OCI-M2 (cell line): ENCODE measurements around the gene ATP10A.

Experiments used
- DNase-seq: peaks from one replicate; lab custom pipeline; 2025; ENCODE audit not compliant: unreplicated experiment; lab: John Stamatoyannopoulos, UW

ATP10A gene

DNA sequence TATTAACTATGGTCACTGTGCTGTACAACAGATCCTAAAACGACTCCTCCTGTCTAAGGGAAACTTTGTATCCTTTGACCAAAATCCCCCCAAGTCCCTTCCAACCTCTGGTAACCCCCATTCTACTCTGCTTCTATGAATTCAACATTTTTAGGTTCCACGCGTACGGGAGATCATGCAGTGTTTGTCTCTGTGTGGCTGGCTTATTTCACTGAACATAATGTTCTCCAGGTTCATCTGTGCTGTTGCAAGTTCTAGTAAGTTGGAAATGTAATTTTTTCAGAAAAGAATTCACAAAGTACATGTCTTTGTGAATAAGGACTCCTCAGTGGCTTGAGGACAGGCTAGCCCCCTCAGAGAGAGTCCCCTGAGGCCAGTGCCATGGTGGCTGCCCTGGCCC is 66.1 kb downstream of the ATP10A start:
- DNase-seq = no peak

DNA sequence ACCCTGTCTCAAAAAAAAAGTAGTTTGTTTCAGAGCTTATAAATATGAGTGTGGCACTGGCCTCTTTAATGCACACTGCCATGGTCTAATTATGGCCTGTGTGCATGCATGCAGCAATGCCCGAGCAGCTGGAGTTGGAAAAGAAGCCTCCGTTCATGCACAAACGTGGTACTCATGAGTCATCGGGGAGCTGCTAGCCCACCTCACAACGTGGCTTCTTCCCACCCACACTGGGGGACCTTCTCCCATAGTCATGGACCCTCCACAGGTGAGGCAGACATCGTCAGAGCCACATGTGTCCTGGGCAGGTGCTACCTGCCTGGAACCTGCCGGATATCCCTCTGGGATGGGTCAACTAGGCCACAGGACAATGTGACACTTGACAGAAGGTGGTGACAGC is 66.7 kb downstream of the ATP10A start:
- DNase-seq = no peak

DNA sequence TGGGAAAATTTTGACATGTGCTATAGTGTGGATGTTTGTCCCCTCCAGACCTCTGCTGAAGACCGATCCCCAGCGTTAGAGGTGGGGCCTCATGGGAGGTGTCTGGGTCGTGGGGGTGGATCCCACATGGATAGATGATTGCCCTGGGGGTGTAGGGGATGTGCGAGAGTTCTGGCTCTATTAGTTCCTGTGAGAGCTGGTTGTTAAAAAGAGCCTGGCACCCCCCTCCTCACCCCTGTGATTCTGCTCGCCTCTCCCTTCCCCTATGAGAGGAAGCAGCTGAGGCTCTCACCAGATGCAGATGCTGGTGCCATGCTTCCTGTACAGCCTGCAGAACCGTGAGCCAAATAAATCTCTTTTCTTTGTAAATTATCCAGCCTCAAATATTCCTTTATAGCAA is 67.4 kb downstream of the ATP10A start:
- no peak for DNase-seq

DNA sequence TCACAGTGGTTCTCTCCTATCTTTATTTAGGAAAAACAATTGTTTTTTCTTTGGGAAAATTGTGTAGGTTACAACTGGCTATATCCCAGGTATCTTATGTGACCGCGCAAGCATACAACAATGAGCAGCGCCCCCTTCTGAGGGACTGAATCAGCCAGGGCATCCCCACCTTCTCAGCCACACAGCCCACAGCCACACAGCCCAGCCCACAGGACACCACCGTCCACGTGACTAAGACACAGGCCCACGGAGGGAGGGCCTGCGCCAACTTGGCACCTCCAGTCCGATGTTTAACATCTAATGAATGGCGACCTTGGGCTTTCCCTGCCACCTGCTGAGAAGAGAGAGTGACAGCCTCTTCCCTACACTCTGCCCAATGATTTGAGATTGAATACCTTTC is 68.1 kb downstream of the ATP10A start:
- DNase-seq = no peak

DNA sequence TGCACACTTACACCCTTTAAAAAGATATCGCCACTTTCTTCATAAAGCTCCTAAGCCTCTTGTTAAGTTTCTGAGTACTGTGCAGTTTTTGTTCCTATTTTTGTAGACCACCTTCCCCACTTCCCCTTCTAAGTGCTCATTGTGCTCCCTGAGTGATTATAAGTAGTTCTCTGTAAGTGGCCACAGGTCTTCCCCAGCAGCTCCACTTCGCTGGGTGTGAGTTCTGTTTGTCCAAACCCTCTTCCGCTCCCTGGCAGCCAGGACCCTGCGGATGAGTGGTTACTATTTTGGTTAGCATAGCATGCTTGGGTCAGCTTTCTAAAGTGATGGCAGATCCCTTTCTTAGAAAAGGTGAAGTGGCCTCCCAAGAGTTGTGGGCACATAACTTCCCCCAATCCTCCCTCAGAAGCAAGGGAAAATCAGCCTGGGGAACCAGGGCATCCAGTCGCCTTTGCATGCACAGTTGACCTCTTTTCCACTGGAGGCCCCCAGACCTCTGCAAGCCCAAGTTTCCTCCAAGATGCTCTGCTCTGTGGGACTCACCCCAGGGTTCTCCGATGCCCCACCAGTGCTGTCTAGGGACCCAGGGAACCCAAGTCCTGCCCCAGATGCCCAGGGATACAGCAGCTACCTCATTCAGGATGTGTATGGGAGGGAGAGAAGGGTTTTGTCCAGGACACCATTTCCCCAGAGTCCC is 69.6 kb downstream of the ATP10A start:
- no peak for DNase-seq

DNA sequence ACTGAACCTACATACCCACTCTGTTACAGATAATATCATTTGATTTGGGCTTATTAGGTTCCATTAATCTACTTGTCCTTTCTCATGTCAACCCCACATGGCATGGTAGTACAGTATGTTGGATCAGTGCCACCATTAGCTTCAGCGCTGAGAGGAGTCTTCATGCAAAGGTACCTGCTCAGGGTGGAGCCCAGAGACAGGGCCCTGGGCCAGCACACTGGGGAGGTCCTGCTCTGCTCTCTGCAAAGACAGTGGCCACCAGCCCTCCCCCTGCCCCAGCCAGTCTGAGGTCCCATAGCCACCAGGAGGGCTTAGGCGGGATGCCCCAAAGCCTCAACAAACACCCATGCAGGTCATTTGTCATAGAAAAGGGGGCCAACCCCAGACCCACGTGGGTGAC is 71.0 kb downstream of the ATP10A start:
- no peak for DNase-seq

DNA sequence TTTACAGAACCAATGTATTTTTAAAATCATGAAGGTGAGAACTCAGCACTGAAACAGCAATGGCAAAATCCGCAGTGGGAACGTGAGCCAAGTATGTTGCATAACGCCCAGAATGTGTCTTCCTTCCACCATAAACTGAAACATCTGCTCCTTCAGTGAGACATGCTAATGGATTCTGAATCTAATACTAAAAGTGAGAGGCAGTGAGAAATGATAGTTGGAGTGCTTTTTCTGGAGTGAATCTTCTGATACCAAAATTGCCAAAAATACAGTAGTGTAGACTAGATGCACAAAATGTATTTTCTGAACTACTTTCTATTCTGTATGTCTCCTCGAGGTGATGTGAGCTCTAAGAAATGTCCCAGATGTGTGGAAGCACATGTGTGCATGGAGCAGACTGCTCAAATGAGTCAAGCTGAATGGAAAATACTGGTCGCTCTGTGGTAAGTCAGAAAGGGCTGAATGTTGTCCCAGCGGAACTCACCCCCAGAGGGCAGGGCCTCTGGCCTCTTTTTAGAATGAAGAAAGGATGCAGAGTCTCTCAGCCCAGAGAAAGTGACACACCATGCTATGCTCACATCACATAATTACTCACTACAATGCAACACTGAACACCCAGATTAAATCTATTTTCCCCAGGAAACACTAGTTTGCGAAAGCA is 73.0 kb downstream of the ATP10A start:
- DNase-seq = no peak

DNA sequence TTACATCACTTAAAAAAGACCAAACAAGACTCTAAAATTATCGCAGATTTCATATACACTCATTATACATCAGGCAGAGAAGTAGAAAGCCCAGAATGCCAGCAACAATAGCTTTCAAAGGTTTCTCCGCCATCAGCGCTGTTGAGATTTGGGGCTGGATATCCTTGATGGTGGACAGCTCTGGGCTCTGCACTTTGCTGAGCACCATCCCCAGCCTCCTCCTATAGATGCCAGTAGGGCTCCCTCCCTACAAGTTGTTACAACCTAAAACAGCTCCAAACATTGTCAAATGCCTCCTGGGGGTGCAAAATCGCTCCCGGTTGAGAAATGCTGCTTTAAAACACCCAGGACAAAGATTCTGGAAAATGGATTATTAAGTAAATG is 73.5 kb downstream of the ATP10A start:
- DNase-seq = no peak

DNA sequence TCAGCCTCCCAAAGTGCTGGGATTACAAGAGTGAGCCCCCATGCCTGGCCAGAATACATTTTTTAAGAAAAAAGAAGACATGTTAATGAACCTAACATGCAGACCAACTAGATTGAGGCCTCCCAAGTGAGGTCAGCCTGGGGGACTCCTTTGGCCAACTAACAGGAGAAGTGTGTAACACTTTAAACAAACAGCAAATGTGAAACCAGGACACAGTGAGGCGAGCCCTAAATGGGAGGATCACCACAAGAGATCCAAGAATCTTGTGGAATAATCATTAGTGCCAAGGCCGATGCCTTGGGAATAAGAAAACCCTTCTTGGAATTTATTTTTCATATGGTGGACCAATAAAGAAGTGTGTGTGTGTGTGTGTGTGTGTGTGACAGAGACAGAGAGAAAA is 73.9 kb downstream of the ATP10A start:
- DNase-seq = no peak

DNA sequence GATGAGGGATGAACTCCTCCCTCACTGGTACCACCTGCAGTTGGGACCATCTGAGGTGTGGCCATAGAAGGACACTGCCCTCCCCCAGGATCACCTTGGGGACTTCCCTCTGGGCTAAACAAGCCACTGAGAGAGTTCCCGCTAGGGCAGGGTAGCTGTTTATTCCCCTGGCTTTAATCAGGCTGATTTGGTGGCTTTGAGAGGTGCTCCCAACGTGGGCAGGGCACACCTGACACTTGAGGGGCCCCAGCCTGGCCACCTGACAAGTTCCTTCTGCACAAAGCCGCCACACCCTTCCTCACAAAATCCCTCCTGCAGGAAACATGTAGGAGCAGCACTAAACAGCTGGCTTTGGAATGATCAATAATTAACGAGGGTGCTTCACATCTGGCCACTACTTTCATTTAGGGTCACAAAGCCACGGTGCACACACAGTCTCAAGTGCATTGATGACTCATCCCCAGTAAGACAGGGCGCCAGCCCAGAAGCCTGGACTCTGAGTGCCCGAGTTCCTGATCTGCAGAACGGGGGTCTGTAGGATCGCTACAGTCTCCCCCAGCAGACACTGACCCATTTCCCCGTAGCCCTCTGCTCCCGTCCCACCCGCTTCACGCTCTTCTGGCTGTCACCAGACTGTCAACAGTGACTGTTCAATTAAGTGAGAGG is 75.1 kb downstream of the ATP10A start:
- DNase-seq = no peak

DNA sequence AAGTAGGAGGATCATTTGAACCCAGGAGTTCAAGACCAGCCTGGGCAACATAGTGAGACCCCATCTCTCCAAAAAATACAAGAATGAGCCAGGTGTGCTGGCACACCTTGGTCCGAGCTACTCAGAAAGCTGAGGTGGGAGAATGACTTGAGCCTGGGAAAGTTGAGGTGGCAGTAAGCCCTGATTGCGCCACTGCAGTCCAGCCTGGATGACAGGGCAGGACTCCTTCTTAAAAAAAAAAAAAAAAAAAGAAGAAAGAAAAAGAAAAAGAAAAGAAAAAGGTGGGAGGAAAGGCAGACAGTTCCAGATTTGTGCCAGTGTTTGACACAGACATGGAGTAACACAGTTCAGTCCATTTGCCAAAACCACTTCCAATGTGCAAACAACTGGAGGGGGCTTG is 75.7 kb downstream of the ATP10A start:
- DNase-seq = no peak

DNA sequence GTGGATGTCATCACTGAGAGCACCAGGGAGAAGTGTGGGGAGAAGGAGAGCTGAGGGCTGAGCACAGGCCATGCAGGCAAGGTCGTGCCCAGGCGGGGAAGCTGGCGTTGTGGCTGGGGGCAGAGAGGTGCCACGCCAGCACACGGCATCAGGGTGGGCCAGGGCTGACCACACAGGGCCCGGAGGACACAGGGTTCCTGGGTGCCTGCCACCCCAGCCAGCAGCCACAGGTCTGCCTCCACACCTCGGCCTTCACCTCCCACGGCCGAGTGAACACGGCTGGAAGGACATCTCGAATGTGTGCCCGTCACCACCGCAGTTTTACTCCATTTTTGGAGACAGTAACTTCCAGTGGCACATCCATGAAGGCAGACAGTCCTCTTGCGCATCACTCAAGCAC is 77.1 kb downstream of the ATP10A start:
- no peak for DNase-seq

DNA sequence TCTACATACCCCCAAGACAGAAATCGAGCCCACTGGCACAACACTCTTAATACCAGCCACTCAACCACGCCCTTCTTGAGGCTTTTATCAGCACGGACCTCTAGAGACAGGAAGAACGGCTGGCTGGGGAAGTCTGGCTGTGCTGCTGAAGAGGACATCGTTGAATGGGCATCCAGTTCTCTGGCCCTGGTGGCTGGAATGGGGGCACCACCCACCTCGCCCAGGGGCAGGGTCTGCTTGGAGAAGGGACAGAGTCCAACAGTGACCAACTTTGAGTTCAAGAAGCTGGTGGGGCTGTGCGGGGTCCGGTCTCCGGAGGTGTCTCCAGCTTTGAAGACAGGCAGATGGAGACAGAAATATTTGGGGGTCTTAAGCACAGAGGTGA is 77.5 kb downstream of the ATP10A start:
- no peak for DNase-seq

DNA sequence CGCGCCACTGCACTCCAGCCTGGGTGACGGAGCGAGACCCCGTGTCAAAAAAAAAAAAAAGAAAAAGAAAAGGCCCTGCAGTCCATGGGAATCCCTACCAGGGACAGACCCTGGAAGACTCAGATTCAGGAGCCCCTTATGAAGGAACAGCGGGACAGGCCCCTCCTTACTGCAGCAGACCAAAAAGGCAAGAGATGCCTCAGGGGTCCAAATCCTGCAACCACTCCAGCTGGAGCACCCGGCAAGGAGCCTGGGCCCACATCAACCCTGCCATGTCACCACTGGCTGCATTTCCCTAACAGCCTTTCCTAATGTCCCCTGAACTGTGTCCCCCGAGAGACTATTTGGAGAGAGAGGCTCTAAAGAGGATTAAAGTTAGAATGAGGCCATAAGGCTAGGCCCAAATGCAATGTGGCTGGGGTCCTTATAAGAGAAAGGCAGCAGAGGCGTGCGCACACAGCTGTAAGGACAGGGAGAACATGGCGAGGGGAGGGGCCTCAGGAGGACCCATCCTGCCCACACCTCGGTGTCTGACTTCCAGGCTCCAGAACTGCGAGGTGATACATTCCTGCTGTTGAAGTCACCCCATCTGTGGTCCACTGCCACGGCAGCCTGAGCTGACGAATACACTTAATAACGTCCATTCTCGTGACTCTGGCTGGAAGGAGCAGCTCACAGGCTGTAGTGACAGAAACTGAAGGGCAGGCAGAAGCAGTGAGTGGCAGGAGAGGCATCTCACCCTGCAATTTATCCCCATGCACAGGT is 78.1 kb downstream of the ATP10A start:
- no peak for DNase-seq

DNA sequence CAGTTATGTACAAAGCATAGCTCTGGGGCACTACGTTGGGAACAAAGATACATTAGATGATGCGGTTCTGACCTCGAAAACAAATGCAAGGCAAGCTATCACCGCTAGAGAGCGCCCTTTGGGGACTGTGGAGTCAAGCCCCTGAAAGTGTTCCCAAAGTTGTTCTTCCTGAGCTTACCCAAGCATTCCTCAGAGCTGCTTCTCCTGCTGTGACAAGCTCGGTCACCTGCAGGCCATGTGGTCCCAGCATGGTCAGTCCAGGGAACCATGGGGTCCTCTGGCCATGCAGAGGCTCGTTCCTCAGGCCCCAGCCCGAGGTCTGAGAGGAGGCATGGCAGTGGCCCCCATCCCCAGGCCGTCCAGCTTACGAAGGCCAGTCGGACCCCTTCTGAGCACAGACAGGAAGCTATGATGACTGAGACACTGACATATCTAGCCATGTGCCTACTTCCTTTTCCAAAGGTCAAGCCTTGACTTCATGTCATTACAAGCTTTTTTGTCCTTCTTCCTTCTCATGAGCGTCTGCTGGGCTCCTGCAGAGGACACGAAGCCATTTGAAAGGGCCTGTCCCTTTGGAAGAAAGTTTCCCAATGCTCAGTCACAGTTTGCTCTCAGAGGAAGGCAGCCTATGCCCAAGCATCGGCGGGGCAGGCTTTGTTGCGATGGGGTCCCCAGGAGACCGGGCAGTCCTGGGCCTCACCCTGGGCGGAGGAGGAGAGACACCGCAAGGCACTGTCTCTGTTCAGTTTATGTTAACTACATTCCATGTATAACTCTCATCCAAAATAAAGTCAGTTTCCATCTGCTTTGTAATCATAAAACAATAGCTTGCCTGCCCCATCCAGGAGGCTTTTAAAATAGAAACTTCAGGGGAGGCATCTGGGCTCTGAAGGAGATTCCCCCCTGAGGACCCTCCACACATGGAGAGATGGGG is 79.3 kb downstream of the ATP10A start:
- no peak for DNase-seq

DNA sequence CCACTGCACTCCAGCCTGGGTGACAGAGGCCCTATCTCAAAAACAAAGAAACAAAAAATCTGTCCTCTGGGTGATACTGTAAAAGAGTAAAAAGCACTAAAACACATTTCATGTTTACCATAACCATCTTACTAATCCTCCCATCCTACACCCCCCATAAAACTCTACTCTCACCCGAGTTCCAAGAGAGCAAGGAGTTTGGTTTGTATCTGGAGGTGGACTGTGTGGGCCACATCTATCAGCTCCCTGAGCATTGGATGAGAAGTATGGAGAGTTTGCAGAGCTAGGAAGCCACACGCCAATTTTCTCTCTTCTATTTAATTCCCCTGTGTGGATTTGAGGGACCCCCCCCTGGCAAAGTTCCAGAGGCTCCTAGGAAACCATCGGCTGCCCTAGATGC is 80.0 kb downstream of the ATP10A start:
- no peak for DNase-seq

DNA sequence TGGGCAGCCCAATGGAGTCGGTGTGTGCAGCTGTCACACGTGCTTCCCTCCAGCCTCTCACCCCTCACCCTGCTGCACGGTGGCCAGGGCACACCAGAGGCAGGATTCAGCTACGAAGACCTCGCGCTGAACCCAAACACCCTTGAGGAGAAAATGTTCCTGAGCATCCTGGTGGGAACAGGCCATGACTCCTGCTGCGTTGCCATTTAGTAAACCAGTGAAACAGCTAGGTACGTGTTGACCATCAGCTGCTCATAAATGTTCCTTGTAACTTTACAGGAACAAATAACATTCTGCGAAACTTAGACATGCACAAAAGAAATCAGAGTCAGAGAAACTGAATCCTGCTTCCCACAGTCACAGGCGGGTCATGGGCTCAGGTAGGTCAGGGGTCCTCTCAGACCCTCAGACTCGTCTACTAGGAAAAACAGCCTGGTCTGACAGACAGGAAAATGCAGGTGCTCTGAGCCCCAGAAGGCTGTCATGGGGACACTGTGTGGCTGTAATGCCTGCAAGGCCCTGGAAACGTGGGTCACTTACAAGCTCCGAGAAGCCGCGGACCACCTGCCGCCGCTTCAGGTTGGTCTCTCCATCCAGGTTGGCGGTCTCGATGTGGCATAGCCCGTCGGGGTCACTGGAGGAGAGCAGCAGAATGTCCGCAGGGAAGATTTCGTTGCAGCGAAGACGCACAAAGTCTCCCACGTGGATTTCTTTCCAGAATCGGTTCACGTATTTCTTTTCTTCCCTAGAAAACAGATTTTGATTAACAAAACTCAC is 82.5 kb downstream of the ATP10A start:
- no peak for DNase-seq

DNA sequence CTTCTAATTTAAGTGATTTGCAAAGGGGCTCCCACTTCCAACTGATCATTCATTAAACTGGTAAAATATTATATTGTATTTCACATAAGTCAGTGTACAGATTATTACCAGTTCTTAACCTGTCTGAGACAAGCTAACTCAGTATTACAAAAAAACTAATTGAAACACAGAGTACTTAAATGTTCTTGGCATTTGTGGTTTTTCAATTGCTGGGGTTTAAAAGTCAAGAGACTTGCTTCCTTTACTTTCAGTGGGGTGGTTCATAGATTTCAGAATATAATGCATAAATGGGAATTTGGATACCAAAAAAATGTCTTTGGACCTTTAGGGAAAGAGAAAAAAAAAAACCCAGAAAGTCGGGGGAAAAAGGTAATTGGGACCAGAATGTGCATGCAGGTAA is 85.0 kb downstream of the ATP10A start:
- no peak for DNase-seq

DNA sequence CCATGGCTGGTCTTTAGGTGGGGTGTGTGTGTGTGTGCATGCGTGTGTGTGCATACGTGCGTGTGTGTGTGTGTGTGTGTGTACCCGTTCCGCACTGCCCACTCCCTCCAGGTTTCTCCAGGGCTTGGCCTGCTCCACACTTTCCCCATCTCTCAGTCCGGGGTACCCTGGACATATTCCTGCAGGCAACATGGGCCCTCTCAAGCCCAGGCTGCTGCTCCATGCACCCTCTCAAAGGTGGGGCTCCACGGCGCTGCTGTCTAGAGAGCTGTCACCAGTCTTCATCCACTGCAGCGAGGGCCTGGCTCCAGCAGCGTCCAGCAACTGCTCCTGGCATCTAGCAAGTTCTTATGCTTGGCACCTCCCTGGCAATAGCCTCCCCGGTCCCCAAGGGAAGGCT is 86.1 kb downstream of the ATP10A start:
- DNase-seq = no peak
